ENCODE measurements around the gene RGS11. TPM values are rescaled to one million over a fixed set of nuclear protein-coding genes. Genes with fewer than 3 reads are reported as not detected.

The RGS11 gene
- total and polyA plus RNA-seq, 2 experiments from 2014 or later: 0.74 to 1.8 TPM

GRCh38 chr16:228151-228851 is 47.4 kb downstream of the RGS11 start:
- ATAC-seq (peak; percentile 51), DNase-seq (ENCODE audit: low spot score) (peak; percentile 33)
- H3K27ac ChIP-seq (ENCODE audit: low read depth): peak overlapping the region; percentile 74; the same call in 1 of the 2 replicates
- H3F3A ChIP-seq (replicated peaks; ENCODE audit: low read depth): peaks cover 25% of the 10 kb centered on the region
- peak overlapping the region; percentile 100 for H3K4me3 ChIP-seq
- peaks cover 11% of the 10 kb centered on the region for H3K4me1 ChIP-seq (ENCODE audit: insufficient read depth)
- no peaks in the 10 kb centered on the region for H3K9me2 ChIP-seq (ENCODE audit: insufficient read depth)
- Mint-ChIP-seq H3K27ac (peak overlapping the region; percentile 96), H3K4me1 (peaks cover 17% of the 10 kb centered on the region; the same call in 2 of the 3 replicates), H3K4me3 (peak overlapping the region; percentile 98), H3K36me3 (ENCODE audit: low read depth) (peaks cover 50% of the 10 kb centered on the region), H3K27me3 (ENCODE audit: insufficient read depth, low read depth, poor library complexity) (peaks cover 4% of the 10 kb centered on the region), H3K9me3 (no peaks in the 10 kb centered on the region)
- H3K79me2 ChIP-seq (replicated peaks; ENCODE audit: insufficient read depth): peaks cover 57% of the 10 kb centered on the region
- H2AFZ ChIP-seq: 0 out of 2 replicates have a peak overlapping the region, but pooled peaks have one; percentile 59
- TF ChIP-seq, protein P1, sequence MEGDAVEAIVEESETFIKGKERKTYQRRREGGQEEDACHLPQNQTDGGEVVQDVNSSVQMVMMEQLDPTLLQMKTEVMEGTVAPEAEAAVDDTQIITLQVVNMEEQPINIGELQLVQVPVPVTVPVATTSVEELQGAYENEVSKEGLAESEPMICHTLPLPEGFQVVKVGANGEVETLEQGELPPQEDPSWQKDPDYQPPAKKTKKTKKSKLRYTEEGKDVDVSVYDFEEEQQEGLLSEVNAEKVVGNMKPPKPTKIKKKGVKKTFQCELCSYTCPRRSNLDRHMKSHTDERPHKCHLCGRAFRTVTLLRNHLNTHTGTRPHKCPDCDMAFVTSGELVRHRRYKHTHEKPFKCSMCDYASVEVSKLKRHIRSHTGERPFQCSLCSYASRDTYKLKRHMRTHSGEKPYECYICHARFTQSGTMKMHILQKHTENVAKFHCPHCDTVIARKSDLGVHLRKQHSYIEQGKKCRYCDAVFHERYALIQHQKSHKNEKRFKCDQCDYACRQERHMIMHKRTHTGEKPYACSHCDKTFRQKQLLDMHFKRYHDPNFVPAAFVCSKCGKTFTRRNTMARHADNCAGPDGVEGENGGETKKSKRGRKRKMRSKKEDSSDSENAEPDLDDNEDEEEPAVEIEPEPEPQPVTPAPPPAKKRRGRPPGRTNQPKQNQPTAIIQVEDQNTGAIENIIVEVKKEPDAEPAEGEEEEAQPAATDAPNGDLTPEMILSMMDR (conservative IDR thresholded peaks at IDR 0.05; ENCODE audit: low read depth in 2 of 2): no peak
- TF ChIP-seq, protein P2, sequence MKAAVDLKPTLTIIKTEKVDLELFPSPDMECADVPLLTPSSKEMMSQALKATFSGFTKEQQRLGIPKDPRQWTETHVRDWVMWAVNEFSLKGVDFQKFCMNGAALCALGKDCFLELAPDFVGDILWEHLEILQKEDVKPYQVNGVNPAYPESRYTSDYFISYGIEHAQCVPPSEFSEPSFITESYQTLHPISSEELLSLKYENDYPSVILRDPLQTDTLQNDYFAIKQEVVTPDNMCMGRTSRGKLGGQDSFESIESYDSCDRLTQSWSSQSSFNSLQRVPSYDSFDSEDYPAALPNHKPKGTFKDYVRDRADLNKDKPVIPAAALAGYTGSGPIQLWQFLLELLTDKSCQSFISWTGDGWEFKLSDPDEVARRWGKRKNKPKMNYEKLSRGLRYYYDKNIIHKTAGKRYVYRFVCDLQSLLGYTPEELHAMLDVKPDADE (IDR thresholded peaks at IDR 0.05): 0 out of 2 replicates have a peak, but pooled peaks have one; percentile 13
- H3K27me3 ChIP-seq (ENCODE audit: insufficient read depth): no peaks in the 10 kb centered on the region
- H3K4me2 ChIP-seq: peak overlapping the region; percentile 99
- H4K20me1 ChIP-seq (replicated peaks; ENCODE audit: insufficient read depth): peaks cover 41% of the 10 kb centered on the region
- H3K36me3 ChIP-seq (ENCODE audit: insufficient read depth): peaks cover 38% of the 10 kb centered on the region

GRCh38 chr16:220021-220420 is 55.7 kb downstream of the RGS11 start:
- peaks cover 93% of the 10 kb centered on the region for H3K36me3 Mint-ChIP-seq (ENCODE audit: low read depth)
- H3K4me3 ChIP-seq: no peak overlapping the region
- no peak overlapping the region for H3K27ac ChIP-seq (ENCODE audit: low read depth)
- H3K9me2 ChIP-seq (ENCODE audit: insufficient read depth): no peaks in the 10 kb centered on the region
- no peaks in the 10 kb centered on the region for H3K27me3 ChIP-seq (ENCODE audit: insufficient read depth)
- H4K20me1 ChIP-seq (replicated peaks; ENCODE audit: insufficient read depth): peaks cover 53% of the 10 kb centered on the region
- H3F3A ChIP-seq (replicated peaks; ENCODE audit: low read depth): peaks cover 21% of the 10 kb centered on the region
- DNase-seq (ENCODE audit: low spot score) (no peak), ATAC-seq (no peak)
- H3K27me3 Mint-ChIP-seq (ENCODE audit: insufficient read depth, low read depth, poor library complexity): peaks cover 1% of the 10 kb centered on the region
- no peaks in the 10 kb centered on the region for H3K4me1 ChIP-seq (ENCODE audit: insufficient read depth)
- no peak overlapping the region for H3K4me3 Mint-ChIP-seq
- peaks cover 68% of the 10 kb centered on the region for H3K36me3 ChIP-seq (ENCODE audit: insufficient read depth)
- H3K4me2 ChIP-seq: no peak overlapping the region
- H3K4me1 Mint-ChIP-seq: no peaks in the 10 kb centered on the region
- no peak overlapping the region for H2AFZ ChIP-seq
- no peak overlapping the region for H3K27ac Mint-ChIP-seq
- H3K79me2 ChIP-seq (replicated peaks; ENCODE audit: insufficient read depth): peaks cover 100% of the 10 kb centered on the region
- no peaks in the 10 kb centered on the region for H3K9me3 Mint-ChIP-seq
- no peak for TF ChIP-seq EZH2phosphoT487 (IDR thresholded peaks at IDR 0.05; ENCODE audit: unreplicated experiment)
- no peak for TF ChIP-seq CREB1 (CRISPR knock-in tag; IDR thresholded peaks at IDR 0.05; ENCODE audit: low read depth)
- no peak for TF ChIP-seq ZNF114 (CRISPR knock-in tag; IDR thresholded peaks at IDR 0.05)
- TF ChIP-seq, protein P2 (IDR thresholded peaks at IDR 0.05): no peak
- TF ChIP-seq EZH2 (IDR thresholded peaks at IDR 0.05; ENCODE audit: low read depth, unreplicated experiment): no peak
- TF ChIP-seq JUNB (IDR thresholded peaks at IDR 0.05; ENCODE audit: unreplicated experiment): no peak
- no peak for TF ChIP-seq ZNF331 (CRISPR knock-in tag; IDR thresholded peaks at IDR 0.05; ENCODE audit: low read depth)
- TF ChIP-seq STAT1 (IDR thresholded peaks at IDR 0.05; ENCODE audit: unreplicated experiment): no peak
- TF ChIP-seq, protein P1 (conservative IDR thresholded peaks at IDR 0.05; ENCODE audit: low read depth in 2 of 2): no peak
